ENCODE data around the gene SAMD14. TPM values are rescaled to one million over a fixed set of nuclear protein-coding genes. Genes with fewer than 3 reads are reported as not detected.

Gene SAMD14
- total RNA-seq, 1 donor from 2014 or later, result 6.0 TPM

DNA sequence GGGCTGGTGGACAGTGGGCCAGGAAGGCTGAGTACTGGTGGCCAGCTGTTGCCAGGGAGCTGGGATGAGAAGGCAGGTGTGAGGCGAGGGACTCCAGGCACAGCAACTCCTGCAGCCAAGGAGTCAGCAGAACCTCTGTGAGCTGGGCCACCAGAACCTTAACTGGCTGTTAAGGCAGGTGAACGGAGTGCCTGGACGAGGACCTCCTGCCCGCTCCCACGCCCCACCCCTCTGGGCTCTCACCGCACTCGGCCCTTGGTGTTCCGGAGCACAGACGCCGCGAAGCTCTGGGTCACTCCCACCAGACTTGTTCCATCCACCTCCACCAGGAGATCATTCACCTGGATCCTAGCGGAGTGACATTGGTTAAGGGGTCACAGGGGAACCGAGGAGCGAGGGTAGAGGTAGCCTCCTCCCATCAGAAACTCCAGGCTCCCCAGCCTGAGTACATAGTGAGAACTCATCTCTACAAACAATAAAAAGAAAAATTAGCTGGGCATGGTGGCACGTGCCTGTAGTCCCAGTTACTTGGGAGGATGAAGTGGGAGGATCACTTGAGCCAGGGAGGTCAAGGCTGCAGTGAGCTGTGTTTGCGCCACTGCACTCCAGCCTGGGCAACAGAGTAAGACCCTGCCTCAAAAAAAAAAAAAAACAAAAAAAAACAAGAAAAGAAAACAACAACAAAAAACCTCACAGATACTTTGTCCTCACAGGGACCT is 11.2 kb upstream of the SAMD14 start:
- no peak for DNase-seq (ENCODE audit: low spot score, unreplicated experiment)
- Mint-ChIP-seq H3K4me3 (ENCODE audit: low read depth) (no peak overlapping the region), H3K27me3 (no peaks in the 10 kb centered on the region), H3K36me3 (ENCODE audit: insufficient read depth) (peaks cover 41% of the 10 kb centered on the region), H3K27ac (no peak overlapping the region), H3K4me1 (ENCODE audit: low read depth) (no peaks in the 10 kb centered on the region), H3K9me3 (ENCODE audit: low read depth) (no peaks in the 10 kb centered on the region)
- TF ChIP-seq CTCF (IDR thresholded peaks at IDR 0.05; ENCODE audit: unreplicated experiment), result no peak

- H3K4me3 Mint-ChIP-seq (ENCODE audit: low read depth), result no peak overlapping the region
- H3K4me1 Mint-ChIP-seq (ENCODE audit: low read depth), result peaks cover 2% of the 10 kb centered on the region
- no peaks in the 10 kb centered on the region for H3K27me3 Mint-ChIP-seq
- no peak overlapping the region for H3K27ac Mint-ChIP-seq
- TF ChIP-seq CTCF (IDR thresholded peaks at IDR 0.05; ENCODE audit: unreplicated experiment), result peak; percentile 92
- H3K9me3 Mint-ChIP-seq (ENCODE audit: low read depth), result no peaks in the 10 kb centered on the region
- DNase-seq (ENCODE audit: low spot score, unreplicated experiment), result peak; percentile 65
- peaks cover 44% of the 10 kb centered on the region for H3K36me3 Mint-ChIP-seq (ENCODE audit: insufficient read depth)
Measured at GRCh38 chr17:50139950-50140885, 10.3 kb upstream of the SAMD14 start.

- H3K4me1 Mint-ChIP-seq (ENCODE audit: low read depth), result peaks cover 2% of the 10 kb centered on the region
- peaks cover 42% of the 10 kb centered on the region for H3K36me3 Mint-ChIP-seq (ENCODE audit: insufficient read depth)
- no peaks in the 10 kb centered on the region for H3K27me3 Mint-ChIP-seq
Measured at GRCh38 chr17:50139185-50139783, 9.3 kb upstream of the SAMD14 start.

GRCh38 chr17:50137042-50137441 is 7.1 kb upstream of the SAMD14 start:
- Mint-ChIP-seq H3K4me1 (ENCODE audit: low read depth) (peaks cover 2% of the 10 kb centered on the region), H3K27ac (no peak overlapping the region), H3K36me3 (ENCODE audit: insufficient read depth) (peaks cover 33% of the 10 kb centered on the region), H3K4me3 (ENCODE audit: low read depth) (no peak overlapping the region), H3K27me3 (no peaks in the 10 kb centered on the region), H3K9me3 (ENCODE audit: low read depth) (no peaks in the 10 kb centered on the region)
- TF ChIP-seq CTCF (IDR thresholded peaks at IDR 0.05; ENCODE audit: unreplicated experiment), result no peak
- DNase-seq (ENCODE audit: low spot score, unreplicated experiment), result no peak

More at GRCh38 chr17:50139185-50139783, 9.3 kb upstream of the SAMD14 start:
- H3K27ac Mint-ChIP-seq, result no peak overlapping the region
- TF ChIP-seq CTCF (IDR thresholded peaks at IDR 0.05; ENCODE audit: unreplicated experiment), result no peak
- DNase-seq (ENCODE audit: low spot score, unreplicated experiment), result no peak
- H3K4me3 Mint-ChIP-seq (ENCODE audit: low read depth), result no peak overlapping the region
- H3K9me3 Mint-ChIP-seq (ENCODE audit: low read depth), result no peaks in the 10 kb centered on the region

DNA sequence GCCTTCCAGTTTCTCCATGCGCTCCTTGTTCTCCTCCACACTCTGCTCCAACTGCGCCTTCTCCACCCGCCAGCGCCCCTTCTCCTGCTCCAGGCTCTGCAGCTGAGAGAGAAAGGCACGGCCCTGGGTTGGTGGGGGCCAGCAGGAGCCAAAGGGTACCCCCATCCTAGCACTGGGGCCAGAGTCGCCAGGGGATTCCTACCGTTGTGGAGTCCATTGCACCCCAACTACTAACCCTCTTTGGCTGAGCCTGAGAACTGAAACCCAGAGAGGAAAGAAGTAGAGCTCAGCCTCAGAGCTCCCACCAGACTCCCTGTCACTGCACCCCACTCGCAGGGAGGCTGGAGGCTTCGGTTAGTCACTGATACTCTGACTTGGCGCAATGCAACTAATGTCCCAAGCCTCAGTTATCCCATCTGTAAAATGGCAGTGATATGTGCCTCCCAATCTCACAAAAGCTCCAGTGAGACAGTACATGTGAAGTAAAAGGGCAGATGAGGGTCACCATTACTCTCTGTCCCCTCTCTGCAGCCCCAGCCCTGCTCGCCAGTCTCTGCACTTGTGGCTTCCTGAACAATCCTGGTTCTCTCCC is 6.2 kb upstream of the SAMD14 start:
- Mint-ChIP-seq H3K9me3 (ENCODE audit: low read depth) (no peaks in the 10 kb centered on the region), H3K4me3 (ENCODE audit: low read depth) (no peak overlapping the region), H3K27me3 (peaks cover 6% of the 10 kb centered on the region), H3K27ac (no peak overlapping the region), H3K4me1 (ENCODE audit: low read depth) (peaks cover 3% of the 10 kb centered on the region), H3K36me3 (ENCODE audit: insufficient read depth) (peaks cover 30% of the 10 kb centered on the region)
- no peak for DNase-seq (ENCODE audit: low spot score, unreplicated experiment)
- no peak for TF ChIP-seq CTCF (IDR thresholded peaks at IDR 0.05; ENCODE audit: unreplicated experiment)

Data from progenitor cell of endocrine pancreas (in vitro differentiated cells).